Measurements from ENCODE around the gene C11orf68. TPM values are rescaled to one million over a fixed set of nuclear protein-coding genes. Genes with fewer than 3 reads are reported as not detected.

Gene C11orf68
- total and polyA plus RNA-seq, 2 experiments from 2014 or later = 16.8 to 23.2 TPM

- TF ChIP-seq ZNF462 (CRISPR knock-in tag; IDR thresholded peaks at IDR 0.05) = no peak
These were observed 37.9 kb downstream of the C11orf68 start (continued) for GRCh38 chr11:65880844-65881421.

GRCh38 chr11:65880027-65880426 lies 38.8 kb downstream of the C11orf68 start:
- Histone ChIP-seq H3K4me1 (ENCODE audit: insufficient read depth) (no peaks in the 10 kb centered on the region), H3K79me2 (replicated peaks; ENCODE audit: insufficient read depth) (no peaks in the 10 kb centered on the region), H3K9me2 (ENCODE audit: insufficient read depth) (no peaks in the 10 kb centered on the region), H3K4me3 (no peak overlapping the region), H3F3A (replicated peaks; ENCODE audit: low read depth) (0 out of 2 replicates have a peak, but pooled peaks cover 4% of the 10 kb centered on the region), H3K27me3 (ENCODE audit: insufficient read depth) (no peaks in the 10 kb centered on the region), H3K36me3 (ENCODE audit: insufficient read depth) (peaks cover 7% of the 10 kb centered on the region; the same call in 1 of the 2 replicates), H4K20me1 (replicated peaks; ENCODE audit: insufficient read depth) (peaks cover 6% of the 10 kb centered on the region; the same call in 1 of the 2 replicates), H3K27ac (ENCODE audit: low read depth) (no peak overlapping the region), H2AFZ (no peak overlapping the region), H3K4me2 (no peak overlapping the region)
- no peak for ATAC-seq
- Mint-ChIP-seq H3K4me3 (no peak overlapping the region), H3K27me3 (ENCODE audit: insufficient read depth, low read depth, poor library complexity) (peaks cover 18% of the 10 kb centered on the region), H3K9me3 (no peaks in the 10 kb centered on the region), H3K4me1 (peaks cover 4% of the 10 kb centered on the region), H3K36me3 (ENCODE audit: low read depth) (peaks cover 22% of the 10 kb centered on the region), H3K27ac (no peak overlapping the region)
- no peak for TF ChIP-seq JUNB (IDR thresholded peaks at IDR 0.05; ENCODE audit: unreplicated experiment)
- no peak for TF ChIP-seq EZH2 (IDR thresholded peaks at IDR 0.05; ENCODE audit: low read depth, unreplicated experiment)
- TF ChIP-seq ZNF462 (CRISPR knock-in tag; IDR thresholded peaks at IDR 0.05) = no peak
- no peak for TF ChIP-seq POLR2AphosphoS5 (IDR thresholded peaks at IDR 0.05; ENCODE audit: low read depth)
- no peak for DNase-seq (ENCODE audit: low spot score)
